HCT116 (cell line): ENCODE measurements around the gene EIF3A.

Experiments used
- EZH2phosphoT487 ChIP-seq: fragments of 200-600 bp; IDR thresholded peaks from 2 replicates; pipeline ENCODE4 v1.6.1; 2018; ENCODE audit warnings: antibody characterized with exemption, borderline replicate concordance
- POLR2A ChIP-seq: IDR thresholded peaks from 2 replicates; pipeline ENCODE4 v1.7.0; 2011; ENCODE audit warnings: borderline replicate concordance; ENCODE audit not compliant: insufficient read depth, insufficient read length; ENCODE audit errors: extremely low read depth
- SIN3A ChIP-seq: IDR thresholded peaks from 2 replicates; pipeline ENCODE4 v1.6.1; 2012; ENCODE audit warnings: low read depth
- TCF7L2 ChIP-seq: IDR thresholded peaks from 2 replicates; pipeline ENCODE4 v1.7.0; 2011; ENCODE audit warnings: borderline replicate concordance, inconsistent platforms; ENCODE audit not compliant: insufficient read depth, insufficient read length; ENCODE audit errors: extremely low read depth
- ZNF274 ChIP-seq: fragments of 200-500 bp; sonication (Bioruptor generic); IDR thresholded peaks from 2 replicates; pipeline ENCODE4 v1.6.1; 2014; ENCODE audit warnings: mild to moderate bottlenecking, low read depth, low read length, inconsistent platforms
- TF ChIP-seq, protein P1 (sequence below), 3 experiments: fragments of 200-600 bp in 1 of 3; sonication (generic) in 1 of 3; IDR thresholded peaks in 2 of 3; conservative IDR thresholded peaks in 1 of 3; 2 replicates each; pipeline ENCODE4 v1.5.1; 2012 to 2017; ENCODE audit warnings: low read depth in 2 of 3, low read length in 2 of 3, antibody characterized with exemption in 1 of 3, borderline replicate concordance in 1 of 3, control low read depth in 1 of 3, mild to moderate bottlenecking in 1 of 3, mixed read lengths in 1 of 3, mixed run types in 1 of 3, moderate library complexity in 1 of 3; ENCODE audit not compliant: insufficient read depth in 1 of 3
- TF ChIP-seq, protein P2 (sequence below): IDR thresholded peaks from 2 replicates; pipeline ENCODE4 v1.6.1; 2012

DNA sequence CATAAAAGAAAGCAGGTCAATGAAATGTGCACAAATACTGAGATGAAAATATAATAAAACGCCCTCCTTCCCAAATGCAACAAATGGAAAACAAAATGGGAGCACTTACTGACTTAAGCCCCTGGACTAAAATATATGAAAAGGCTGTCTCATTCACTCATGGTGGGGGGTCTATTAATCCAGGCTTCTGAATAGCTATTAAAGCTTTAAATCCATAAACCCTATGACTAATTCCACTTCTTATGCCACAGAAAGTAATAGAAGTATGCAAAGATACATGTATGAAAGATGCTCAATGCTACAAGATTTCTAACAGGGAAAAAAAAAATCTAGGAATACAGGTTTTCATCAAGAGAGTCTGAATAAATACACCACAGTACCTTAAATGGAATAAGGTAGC, 20.5 kb downstream of the EIF3A start:
- TF ChIP-seq, protein P1, sequence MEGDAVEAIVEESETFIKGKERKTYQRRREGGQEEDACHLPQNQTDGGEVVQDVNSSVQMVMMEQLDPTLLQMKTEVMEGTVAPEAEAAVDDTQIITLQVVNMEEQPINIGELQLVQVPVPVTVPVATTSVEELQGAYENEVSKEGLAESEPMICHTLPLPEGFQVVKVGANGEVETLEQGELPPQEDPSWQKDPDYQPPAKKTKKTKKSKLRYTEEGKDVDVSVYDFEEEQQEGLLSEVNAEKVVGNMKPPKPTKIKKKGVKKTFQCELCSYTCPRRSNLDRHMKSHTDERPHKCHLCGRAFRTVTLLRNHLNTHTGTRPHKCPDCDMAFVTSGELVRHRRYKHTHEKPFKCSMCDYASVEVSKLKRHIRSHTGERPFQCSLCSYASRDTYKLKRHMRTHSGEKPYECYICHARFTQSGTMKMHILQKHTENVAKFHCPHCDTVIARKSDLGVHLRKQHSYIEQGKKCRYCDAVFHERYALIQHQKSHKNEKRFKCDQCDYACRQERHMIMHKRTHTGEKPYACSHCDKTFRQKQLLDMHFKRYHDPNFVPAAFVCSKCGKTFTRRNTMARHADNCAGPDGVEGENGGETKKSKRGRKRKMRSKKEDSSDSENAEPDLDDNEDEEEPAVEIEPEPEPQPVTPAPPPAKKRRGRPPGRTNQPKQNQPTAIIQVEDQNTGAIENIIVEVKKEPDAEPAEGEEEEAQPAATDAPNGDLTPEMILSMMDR (IDR thresholded peaks at IDR 0.05 in 2 of 3, conservative IDR thresholded peaks at IDR 0.05 in 1 of 3; ENCODE audit: borderline replicate concordance in 1 of 3, insufficient read depth in 1 of 3, low read depth in 2 of 3, low read length in 2 of 3) = no peak
- TF ChIP-seq POLR2A = no peak
- no peak for TF ChIP-seq ZNF274
- no peak for TF ChIP-seq SIN3A
- TF ChIP-seq TCF7L2 = no peak
- TF ChIP-seq EZH2phosphoT487 = no peak
- TF ChIP-seq, protein P2, sequence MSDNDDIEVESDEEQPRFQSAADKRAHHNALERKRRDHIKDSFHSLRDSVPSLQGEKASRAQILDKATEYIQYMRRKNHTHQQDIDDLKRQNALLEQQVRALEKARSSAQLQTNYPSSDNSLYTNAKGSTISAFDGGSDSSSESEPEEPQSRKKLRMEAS = no peak
